ENCODE results near the gene CFAP68.

GRCh38 chr11:111922803-111923202 lies 43.5 kb downstream of the CFAP68 start:
- TF ChIP-seq CTCF (conservative IDR thresholded peaks at IDR 0.05 in 1 of 2, IDR thresholded peaks at IDR 0.05 in 1 of 2; ENCODE audit: extremely low read depth in 1 of 2, insufficient read depth in 1 of 2, low read depth in 1 of 2, low read length in 2 of 2): no peak
- no peak for TF ChIP-seq EZH2 (IDR thresholded peaks at IDR 0.05; ENCODE audit: borderline replicate concordance, low read length)
